SU-DHL-6 (cell line): ENCODE results near the gene PLA2G7.

Experiments
- H2AFZ ChIP-seq: fragments of 200-600 bp; sonication (generic); 2 replicates; pipeline ENCODE4 v1.6.1; 2014; ENCODE audit warnings: low read depth, mild to moderate bottlenecking, moderate library complexity, mixed read lengths, antibody characterized with exemption, low read length; ENCODE audit not compliant: severe bottlenecking
- H3F3A ChIP-seq: fragments of 200-600 bp; shearing (Covaris generic); 2 replicates; pipeline ENCODE4 v1.6.0; 2016; ENCODE audit warnings: antibody characterized with exemption, mild to moderate bottlenecking; ENCODE audit not compliant: insufficient read depth
- H3K27ac ChIP-seq: fragments of 200-600 bp; sonication (generic); 2 replicates; pipeline ENCODE4 v1.5.1; 2016; ENCODE audit warnings: low read depth, mild to moderate bottlenecking, low read length, moderate library complexity, mixed read lengths
- H3K27me3 ChIP-seq: fragments of 200-600 bp; sonication (generic), shearing (Covaris generic); 2 replicates; pipeline ENCODE4 v1.6.0; 2014; ENCODE audit warnings: mild to moderate bottlenecking, low read length
- H3K36me3 ChIP-seq: fragments of 200-600 bp; sonication (generic); 2 replicates; pipeline ENCODE4 v1.6.1; 2014; ENCODE audit warnings: mild to moderate bottlenecking, low read length, mixed read lengths
- H3K4me2 ChIP-seq: fragments of 300-600, 200-600 bp; shearing (Covaris generic), sonication (generic); 2 replicates; pipeline ENCODE4 v1.6.0; 2014; ENCODE audit warnings: low read length, low read depth, mild to moderate bottlenecking; ENCODE audit not compliant: poor library complexity, severe bottlenecking
- H3K4me3 ChIP-seq: fragments of 200-600 bp; sonication (generic); 2 replicates; pipeline ENCODE4 v1.5.1; 2014; ENCODE audit warnings: antibody characterized with exemption, low read length, mild to moderate bottlenecking, mixed read lengths; ENCODE audit not compliant: insufficient read depth, poor library complexity, severe bottlenecking
- H3K79me2 ChIP-seq: fragments of 200-600 bp; sonication (generic); 2 replicates; pipeline ENCODE4 v1.6.1; 2014; ENCODE audit warnings: mild to moderate bottlenecking, low read length, moderate library complexity; ENCODE audit not compliant: insufficient read depth
- H3K9ac ChIP-seq: fragments of 200-600 bp; sonication (generic); 2 replicates; pipeline ENCODE4 v1.7.0; 2014; ENCODE audit warnings: mild to moderate bottlenecking, low read length
- H3K9me2 ChIP-seq: fragments of 200-600 bp; sonication (generic); replicated peaks from 2 replicates; pipeline ENCODE4 v1.6.1; 2014; ENCODE audit warnings: low read length; ENCODE audit not compliant: insufficient read depth
- H3K9me3 ChIP-seq: fragments of 200-600 bp; sonication (generic); 2 replicates; pipeline ENCODE4 v1.6.1; 2014; ENCODE audit warnings: low read length, mixed read lengths; ENCODE audit not compliant: insufficient read depth
- H4K20me1 ChIP-seq: fragments of 200-600 bp; sonication (generic); 2 replicates; pipeline ENCODE4 v1.6.1; 2014; ENCODE audit warnings: low read depth, mild to moderate bottlenecking, antibody characterized with exemption, low read length, moderate library complexity, mixed read lengths
- EZH2phosphoT487 ChIP-seq: fragments of 200-600 bp; sonication (generic), shearing (Covaris generic); conservative IDR thresholded peaks from 2 replicates; pipeline ENCODE4 v1.6.1; 2018; ENCODE audit warnings: mild to moderate bottlenecking, antibody characterized with exemption, low read length, moderate library complexity, mixed read lengths
- TF ChIP-seq, protein P1 (sequence below): fragments of 200-600 bp; sonication (generic); IDR thresholded peaks from one replicate; pipeline ENCODE4 v1.5.1; 2017; ENCODE audit warnings: antibody characterized with exemption, mild to moderate bottlenecking, low read length, moderate library complexity; ENCODE audit not compliant: insufficient read depth, poor library complexity, severe bottlenecking

Gene PLA2G7

DNA sequence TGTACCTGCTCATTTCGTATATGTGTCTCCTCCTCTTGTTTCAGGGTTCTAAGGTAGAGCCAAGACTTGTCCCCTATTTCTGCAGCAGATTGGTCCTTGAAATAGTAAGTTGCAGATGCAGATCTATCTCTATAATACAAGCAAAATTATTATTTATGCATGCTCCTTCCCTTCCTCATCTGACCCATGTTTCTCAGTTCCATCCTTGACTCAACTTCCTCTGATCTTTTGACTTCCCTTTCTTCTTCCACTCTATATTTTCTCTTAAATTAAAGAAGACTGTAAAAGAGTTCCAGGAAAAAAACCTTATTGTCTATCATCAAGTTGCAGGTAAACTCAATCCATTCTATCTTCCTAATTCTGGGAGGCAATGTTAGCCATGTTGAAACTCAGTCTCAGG is 23.7 kb downstream of the PLA2G7 start:
- Histone ChIP-seq H4K20me1 (no peaks in the 10 kb centered on the region), H3K79me2 (no peaks in the 10 kb centered on the region), H3K9me2 (no peaks in the 10 kb centered on the region), H3K27me3 (no peaks in the 10 kb centered on the region), H3K4me2 (no peak overlapping the region), H3K9me3 (no peaks in the 10 kb centered on the region), H3K36me3 (no peaks in the 10 kb centered on the region), H3K4me3 (no peak overlapping the region), H3K27ac (no peak overlapping the region), H3F3A (no peaks in the 10 kb centered on the region), H2AFZ (no peak overlapping the region), H3K9ac (no peak overlapping the region)
- TF ChIP-seq, protein P1, sequence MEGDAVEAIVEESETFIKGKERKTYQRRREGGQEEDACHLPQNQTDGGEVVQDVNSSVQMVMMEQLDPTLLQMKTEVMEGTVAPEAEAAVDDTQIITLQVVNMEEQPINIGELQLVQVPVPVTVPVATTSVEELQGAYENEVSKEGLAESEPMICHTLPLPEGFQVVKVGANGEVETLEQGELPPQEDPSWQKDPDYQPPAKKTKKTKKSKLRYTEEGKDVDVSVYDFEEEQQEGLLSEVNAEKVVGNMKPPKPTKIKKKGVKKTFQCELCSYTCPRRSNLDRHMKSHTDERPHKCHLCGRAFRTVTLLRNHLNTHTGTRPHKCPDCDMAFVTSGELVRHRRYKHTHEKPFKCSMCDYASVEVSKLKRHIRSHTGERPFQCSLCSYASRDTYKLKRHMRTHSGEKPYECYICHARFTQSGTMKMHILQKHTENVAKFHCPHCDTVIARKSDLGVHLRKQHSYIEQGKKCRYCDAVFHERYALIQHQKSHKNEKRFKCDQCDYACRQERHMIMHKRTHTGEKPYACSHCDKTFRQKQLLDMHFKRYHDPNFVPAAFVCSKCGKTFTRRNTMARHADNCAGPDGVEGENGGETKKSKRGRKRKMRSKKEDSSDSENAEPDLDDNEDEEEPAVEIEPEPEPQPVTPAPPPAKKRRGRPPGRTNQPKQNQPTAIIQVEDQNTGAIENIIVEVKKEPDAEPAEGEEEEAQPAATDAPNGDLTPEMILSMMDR = no peak
- no peak for TF ChIP-seq EZH2phosphoT487

DNA sequence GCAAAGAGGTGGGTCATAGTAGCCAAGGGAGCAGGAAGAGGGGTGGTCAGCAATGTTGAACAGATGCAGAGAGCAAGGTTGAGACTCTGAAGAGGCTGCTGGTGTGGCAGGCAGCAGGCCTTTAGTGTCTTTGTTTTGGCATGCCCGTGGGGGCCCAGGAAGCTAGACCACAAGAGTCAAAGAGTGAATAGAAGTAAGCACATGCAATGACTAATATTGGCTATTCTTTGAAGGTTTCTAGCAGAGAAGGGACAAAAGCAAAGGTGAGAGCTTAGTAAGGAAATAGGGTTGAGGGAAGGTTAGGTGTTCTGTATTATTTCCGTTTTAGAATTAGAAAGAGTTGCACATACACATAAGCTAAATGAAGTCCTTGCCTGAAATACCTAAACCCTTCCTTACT is 28.7 kb downstream of the PLA2G7 start:
- 0 out of 2 replicates have a peak, but pooled peaks cover 2% of the 10 kb centered on the region for H3F3A ChIP-seq
- no peak overlapping the region for H3K4me2 ChIP-seq
- TF ChIP-seq EZH2phosphoT487 = no peak
- TF ChIP-seq, protein P1 = no peak

DNA sequence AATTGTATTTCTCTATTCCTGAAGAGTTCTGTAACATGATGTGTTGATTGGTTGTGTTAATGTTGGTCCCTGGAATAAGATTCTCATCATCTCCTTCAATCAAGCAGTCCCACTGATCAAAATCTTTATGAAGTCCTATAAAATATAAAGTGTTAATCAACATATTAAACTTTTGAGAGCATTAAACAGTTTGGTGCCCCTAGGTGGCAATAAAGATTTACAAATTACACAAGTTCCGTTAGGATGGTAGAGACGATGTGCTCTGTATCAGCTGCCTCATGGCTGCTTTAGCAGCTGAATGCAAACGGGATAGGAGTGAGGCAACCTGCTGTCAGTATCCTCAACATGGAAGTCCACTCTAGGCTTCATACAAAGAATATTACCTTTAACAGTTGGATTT is 30.6 kb downstream of the PLA2G7 start:
- Histone ChIP-seq H3K36me3 (peaks cover 41% of the 10 kb centered on the region), H3K4me2 (no peak overlapping the region), H3K27ac (no peak overlapping the region), H3K9me3 (no peaks in the 10 kb centered on the region), H3F3A (peaks cover 2% of the 10 kb centered on the region; the same call in 1 of the 2 replicates), H3K9me2 (no peaks in the 10 kb centered on the region), H2AFZ (no peak overlapping the region), H3K9ac (no peak overlapping the region), H3K4me3 (no peak overlapping the region), H3K79me2 (no peaks in the 10 kb centered on the region), H4K20me1 (no peaks in the 10 kb centered on the region), H3K27me3 (no peaks in the 10 kb centered on the region)
- TF ChIP-seq, protein P1 = peak; percentile 45
- no peak for TF ChIP-seq EZH2phosphoT487

More for the DNA sequence above, 28.7 kb downstream of the PLA2G7 start:
- no peak overlapping the region for H3K27ac ChIP-seq
- H3K9me2 ChIP-seq = no peaks in the 10 kb centered on the region
- no peaks in the 10 kb centered on the region for H3K27me3 ChIP-seq
- no peak overlapping the region for H3K4me3 ChIP-seq
- no peak overlapping the region for H3K9ac ChIP-seq
- H3K36me3 ChIP-seq = peaks cover 23% of the 10 kb centered on the region
- H3K79me2 ChIP-seq = no peaks in the 10 kb centered on the region
- no peak overlapping the region for H2AFZ ChIP-seq
- H4K20me1 ChIP-seq = no peaks in the 10 kb centered on the region
- H3K9me3 ChIP-seq = no peaks in the 10 kb centered on the region
